Measurements from ENCODE around the gene RAB11FIP4. TPM values are rescaled to one million over a fixed set of nuclear protein-coding genes. Genes with fewer than 3 reads are reported as not detected.
A peak's percentile ranks its signal among the peaks of the same experiment; 100 is the strongest.

Gene RAB11FIP4
- total and polyA plus RNA-seq, 4 donors = 1.5 to 16.0 (median 3.3) TPM

DNA sequence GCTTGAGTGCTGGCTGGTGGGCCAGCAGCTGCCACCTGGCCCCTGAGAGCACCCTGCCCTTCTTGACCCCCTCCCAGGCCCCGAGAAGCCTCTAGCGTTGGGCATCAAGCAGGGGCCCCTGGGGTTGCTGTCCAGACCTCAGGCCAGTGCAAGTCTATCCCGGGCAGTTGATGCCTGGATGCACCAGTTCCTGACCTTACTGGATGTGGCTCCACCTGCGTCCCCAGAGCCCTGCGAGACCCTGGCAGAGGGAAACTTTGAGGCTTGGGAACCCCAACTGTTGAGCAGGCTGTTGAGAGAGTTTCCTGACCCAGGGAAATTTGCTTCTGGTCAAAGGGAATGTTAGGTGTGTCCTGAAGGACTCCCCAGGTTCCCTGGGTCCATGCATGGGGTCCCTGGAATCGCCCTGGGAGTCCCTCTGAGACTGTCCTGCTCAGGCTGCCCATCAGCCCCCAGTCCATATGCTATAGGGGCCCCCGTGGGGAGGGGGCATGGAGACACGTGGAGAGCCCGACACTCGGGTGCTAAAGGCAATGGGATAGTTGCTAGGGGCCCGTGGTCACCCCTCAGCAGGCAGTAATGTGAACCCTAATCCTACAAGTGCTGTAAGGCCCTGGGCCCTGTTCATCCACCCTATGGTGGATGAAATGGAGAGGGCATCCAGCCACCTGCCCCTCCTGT, 46.4 kb downstream of the RAB11FIP4 start:
- Histone ChIP-seq H3K9me3 (ENCODE audit: control insufficient read depth in 4 of 4, low read length in 3 of 4) (no peaks in the 10 kb centered on the region), H3K4me1 (ENCODE audit: control insufficient read depth in 4 of 4, insufficient read depth in 4 of 4, low read length in 3 of 4) (peaks cover 0 to 8% (median 1%) of the 10 kb centered on the region in 4 donors), H3K4me3 (ENCODE audit: low read depth in 1 of 3, low read length in 3 of 3) (no peak overlapping the region), H3K9ac (ENCODE audit: low read depth in 1 of 2, low read length in 2 of 2) (no peak overlapping the region), H3K27ac (ENCODE audit: low read depth in 1 of 2, low read length in 2 of 2) (no peak overlapping the region), H3K27me3 (ENCODE audit: control insufficient read depth in 4 of 4, insufficient read depth in 4 of 4, low read length in 3 of 4) (no peaks in the 10 kb centered on the region), H3K36me3 (ENCODE audit: control insufficient read depth in 4 of 4, insufficient read depth in 3 of 4, low read depth in 1 of 4, low read length in 3 of 4) (no peaks in the 10 kb centered on the region)
- no peak for TF ChIP-seq FOXA1 (IDR thresholded peaks at IDR 0.05)
- no peak for TF ChIP-seq RXRA (IDR thresholded peaks at IDR 0.05)
- TF ChIP-seq SP1 (IDR thresholded peaks at IDR 0.05) = no peak
- TF ChIP-seq, protein P1, sequence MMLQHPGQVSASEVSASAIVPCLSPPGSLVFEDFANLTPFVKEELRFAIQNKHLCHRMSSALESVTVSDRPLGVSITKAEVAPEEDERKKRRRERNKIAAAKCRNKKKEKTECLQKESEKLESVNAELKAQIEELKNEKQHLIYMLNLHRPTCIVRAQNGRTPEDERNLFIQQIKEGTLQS (IDR thresholded peaks at IDR 0.05) = no peak
- no peak for TF ChIP-seq YY1 (IDR thresholded peaks at IDR 0.05)
- no peak for TF ChIP-seq TAF1 (conservative IDR thresholded peaks at IDR 0.05)
- no peak for TF ChIP-seq HNF4G (IDR thresholded peaks at IDR 0.05)
- no peak for TF ChIP-seq JUND (IDR thresholded peaks at IDR 0.05)
- TF ChIP-seq FOXA2 (IDR thresholded peaks at IDR 0.05) = no peak
- no peak for TF ChIP-seq GABPA (IDR thresholded peaks at IDR 0.05 in 1 of 2, conservative IDR thresholded peaks at IDR 0.05 in 1 of 2)
- TF ChIP-seq RAD21 (IDR thresholded peaks at IDR 0.05) = no peak
- TF ChIP-seq, protein P2, sequence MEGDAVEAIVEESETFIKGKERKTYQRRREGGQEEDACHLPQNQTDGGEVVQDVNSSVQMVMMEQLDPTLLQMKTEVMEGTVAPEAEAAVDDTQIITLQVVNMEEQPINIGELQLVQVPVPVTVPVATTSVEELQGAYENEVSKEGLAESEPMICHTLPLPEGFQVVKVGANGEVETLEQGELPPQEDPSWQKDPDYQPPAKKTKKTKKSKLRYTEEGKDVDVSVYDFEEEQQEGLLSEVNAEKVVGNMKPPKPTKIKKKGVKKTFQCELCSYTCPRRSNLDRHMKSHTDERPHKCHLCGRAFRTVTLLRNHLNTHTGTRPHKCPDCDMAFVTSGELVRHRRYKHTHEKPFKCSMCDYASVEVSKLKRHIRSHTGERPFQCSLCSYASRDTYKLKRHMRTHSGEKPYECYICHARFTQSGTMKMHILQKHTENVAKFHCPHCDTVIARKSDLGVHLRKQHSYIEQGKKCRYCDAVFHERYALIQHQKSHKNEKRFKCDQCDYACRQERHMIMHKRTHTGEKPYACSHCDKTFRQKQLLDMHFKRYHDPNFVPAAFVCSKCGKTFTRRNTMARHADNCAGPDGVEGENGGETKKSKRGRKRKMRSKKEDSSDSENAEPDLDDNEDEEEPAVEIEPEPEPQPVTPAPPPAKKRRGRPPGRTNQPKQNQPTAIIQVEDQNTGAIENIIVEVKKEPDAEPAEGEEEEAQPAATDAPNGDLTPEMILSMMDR (IDR thresholded peaks at IDR 0.05; ENCODE audit: low read depth, low read length, missing input control) = no peak
- WGBS = 69% methylated on average over 11 of the region's 11 CpGs
- DNase-seq (ENCODE audit: low spot score) = no peak

DNA sequence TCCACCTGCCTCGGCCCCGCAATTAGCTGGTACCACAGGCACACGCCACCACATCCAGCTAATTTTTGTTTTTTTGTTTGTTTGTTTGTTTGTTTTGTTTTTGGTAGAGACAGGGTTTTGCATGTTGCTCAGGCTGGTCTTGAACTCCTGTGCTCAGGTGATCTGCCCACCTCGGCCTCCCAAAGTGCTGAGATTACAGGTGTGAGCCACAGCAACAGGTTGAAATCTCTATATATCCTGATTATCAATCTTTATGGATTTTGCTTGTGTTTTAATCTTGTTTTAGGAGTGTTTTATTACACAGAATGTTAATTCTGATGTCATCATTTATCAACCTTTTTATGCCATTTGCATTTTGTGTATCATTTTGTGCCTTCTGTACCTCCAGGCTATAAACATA, 48.2 kb downstream of the RAB11FIP4 start:
- Histone ChIP-seq H3K4me1 (ENCODE audit: control insufficient read depth in 4 of 4, insufficient read depth in 4 of 4, low read length in 3 of 4) (peaks cover 0 to 8% (median 1%) of the 10 kb centered on the region in 4 donors), H3K9me3 (ENCODE audit: control insufficient read depth in 4 of 4, low read length in 3 of 4) (no peaks in the 10 kb centered on the region), H3K9ac (ENCODE audit: low read depth in 1 of 2, low read length in 2 of 2) (no peak overlapping the region), H3K36me3 (ENCODE audit: control insufficient read depth in 4 of 4, insufficient read depth in 3 of 4, low read depth in 1 of 4, low read length in 3 of 4) (no peaks in the 10 kb centered on the region), H3K27ac (ENCODE audit: low read depth in 1 of 2, low read length in 2 of 2) (peak overlapping the region in 1 of 2 donors; percentile 19), H3K4me3 (ENCODE audit: low read depth in 1 of 3, low read length in 3 of 3) (no peak overlapping the region), H3K27me3 (ENCODE audit: control insufficient read depth in 4 of 4, insufficient read depth in 4 of 4, low read length in 3 of 4) (no peaks in the 10 kb centered on the region)
- WGBS = 51% methylated on average over 4 of the region's 4 CpGs
- TF ChIP-seq, protein P3, sequence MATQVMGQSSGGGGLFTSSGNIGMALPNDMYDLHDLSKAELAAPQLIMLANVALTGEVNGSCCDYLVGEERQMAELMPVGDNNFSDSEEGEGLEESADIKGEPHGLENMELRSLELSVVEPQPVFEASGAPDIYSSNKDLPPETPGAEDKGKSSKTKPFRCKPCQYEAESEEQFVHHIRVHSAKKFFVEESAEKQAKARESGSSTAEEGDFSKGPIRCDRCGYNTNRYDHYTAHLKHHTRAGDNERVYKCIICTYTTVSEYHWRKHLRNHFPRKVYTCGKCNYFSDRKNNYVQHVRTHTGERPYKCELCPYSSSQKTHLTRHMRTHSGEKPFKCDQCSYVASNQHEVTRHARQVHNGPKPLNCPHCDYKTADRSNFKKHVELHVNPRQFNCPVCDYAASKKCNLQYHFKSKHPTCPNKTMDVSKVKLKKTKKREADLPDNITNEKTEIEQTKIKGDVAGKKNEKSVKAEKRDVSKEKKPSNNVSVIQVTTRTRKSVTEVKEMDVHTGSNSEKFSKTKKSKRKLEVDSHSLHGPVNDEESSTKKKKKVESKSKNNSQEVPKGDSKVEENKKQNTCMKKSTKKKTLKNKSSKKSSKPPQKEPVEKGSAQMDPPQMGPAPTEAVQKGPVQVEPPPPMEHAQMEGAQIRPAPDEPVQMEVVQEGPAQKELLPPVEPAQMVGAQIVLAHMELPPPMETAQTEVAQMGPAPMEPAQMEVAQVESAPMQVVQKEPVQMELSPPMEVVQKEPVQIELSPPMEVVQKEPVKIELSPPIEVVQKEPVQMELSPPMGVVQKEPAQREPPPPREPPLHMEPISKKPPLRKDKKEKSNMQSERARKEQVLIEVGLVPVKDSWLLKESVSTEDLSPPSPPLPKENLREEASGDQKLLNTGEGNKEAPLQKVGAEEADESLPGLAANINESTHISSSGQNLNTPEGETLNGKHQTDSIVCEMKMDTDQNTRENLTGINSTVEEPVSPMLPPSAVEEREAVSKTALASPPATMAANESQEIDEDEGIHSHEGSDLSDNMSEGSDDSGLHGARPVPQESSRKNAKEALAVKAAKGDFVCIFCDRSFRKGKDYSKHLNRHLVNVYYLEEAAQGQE (IDR thresholded peaks at IDR 0.05) = no peak
- TF ChIP-seq NR2F2 (IDR thresholded peaks at IDR 0.05) (no peak), GABPA (IDR thresholded peaks at IDR 0.05 in 1 of 2, conservative IDR thresholded peaks at IDR 0.05 in 1 of 2) (no peak), FOXA1 (IDR thresholded peaks at IDR 0.05) (no peak), HNF4A (conservative IDR thresholded peaks at IDR 0.05) (no peak), JUND (IDR thresholded peaks at IDR 0.05) (no peak), YY1 (IDR thresholded peaks at IDR 0.05) (no peak), SP1 (IDR thresholded peaks at IDR 0.05) (no peak), HNF4G (IDR thresholded peaks at IDR 0.05) (no peak), RXRA (IDR thresholded peaks at IDR 0.05) (no peak), FOXA2 (IDR thresholded peaks at IDR 0.05) (no peak), EGR1 (IDR thresholded peaks at IDR 0.05; ENCODE audit: low read depth in 2 of 2) (no peak), TAF1 (conservative IDR thresholded peaks at IDR 0.05) (no peak), RAD21 (IDR thresholded peaks at IDR 0.05) (no peak)
- TF ChIP-seq, protein P1 (IDR thresholded peaks at IDR 0.05) = no peak
- TF ChIP-seq, protein P2 (IDR thresholded peaks at IDR 0.05; ENCODE audit: low read depth, low read length, missing input control) = no peak
- TF ChIP-seq, protein P4, sequence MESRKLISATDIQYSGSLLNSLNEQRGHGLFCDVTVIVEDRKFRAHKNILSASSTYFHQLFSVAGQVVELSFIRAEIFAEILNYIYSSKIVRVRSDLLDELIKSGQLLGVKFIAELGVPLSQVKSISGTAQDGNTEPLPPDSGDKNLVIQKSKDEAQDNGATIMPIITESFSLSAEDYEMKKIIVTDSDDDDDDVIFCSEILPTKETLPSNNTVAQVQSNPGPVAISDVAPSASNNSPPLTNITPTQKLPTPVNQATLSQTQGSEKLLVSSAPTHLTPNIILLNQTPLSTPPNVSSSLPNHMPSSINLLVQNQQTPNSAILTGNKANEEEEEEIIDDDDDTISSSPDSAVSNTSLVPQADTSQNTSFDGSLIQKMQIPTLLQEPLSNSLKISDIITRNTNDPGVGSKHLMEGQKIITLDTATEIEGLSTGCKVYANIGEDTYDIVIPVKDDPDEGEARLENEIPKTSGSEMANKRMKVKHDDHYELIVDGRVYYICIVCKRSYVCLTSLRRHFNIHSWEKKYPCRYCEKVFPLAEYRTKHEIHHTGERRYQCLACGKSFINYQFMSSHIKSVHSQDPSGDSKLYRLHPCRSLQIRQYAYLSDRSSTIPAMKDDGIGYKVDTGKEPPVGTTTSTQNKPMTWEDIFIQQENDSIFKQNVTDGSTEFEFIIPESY (IDR thresholded peaks at IDR 0.05) = no peak
- TF ChIP-seq, protein P5, sequence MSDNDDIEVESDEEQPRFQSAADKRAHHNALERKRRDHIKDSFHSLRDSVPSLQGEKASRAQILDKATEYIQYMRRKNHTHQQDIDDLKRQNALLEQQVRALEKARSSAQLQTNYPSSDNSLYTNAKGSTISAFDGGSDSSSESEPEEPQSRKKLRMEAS (IDR thresholded peaks at IDR 0.05) = no peak
- DNase-seq (ENCODE audit: low spot score) = no peak

Data from liver (tissue), 9 donors.